GM12864 (cell line): ENCODE measurements around the gene SYNPO2.

Experiments
- DNase-seq: peaks from one replicate; pipeline ENCODE4 v3.0.0-alpha.2; 2011; ENCODE audit warnings: low read depth
- H3K4me3 ChIP-seq: 2 replicates; pipeline ENCODE4 v1.5.1; 2011; ENCODE audit warnings: mild to moderate bottlenecking, low read depth, low read length, control low read depth
- TF ChIP-seq, protein P1 (sequence below): IDR thresholded peaks from 2 replicates; pipeline ENCODE4 v1.5.1; 2011; ENCODE audit warnings: low read depth, mild to moderate bottlenecking, moderate library complexity, low read length, control low read depth, inconsistent platforms; ENCODE audit errors: missing control alignments

The SYNPO2 gene

DNA sequence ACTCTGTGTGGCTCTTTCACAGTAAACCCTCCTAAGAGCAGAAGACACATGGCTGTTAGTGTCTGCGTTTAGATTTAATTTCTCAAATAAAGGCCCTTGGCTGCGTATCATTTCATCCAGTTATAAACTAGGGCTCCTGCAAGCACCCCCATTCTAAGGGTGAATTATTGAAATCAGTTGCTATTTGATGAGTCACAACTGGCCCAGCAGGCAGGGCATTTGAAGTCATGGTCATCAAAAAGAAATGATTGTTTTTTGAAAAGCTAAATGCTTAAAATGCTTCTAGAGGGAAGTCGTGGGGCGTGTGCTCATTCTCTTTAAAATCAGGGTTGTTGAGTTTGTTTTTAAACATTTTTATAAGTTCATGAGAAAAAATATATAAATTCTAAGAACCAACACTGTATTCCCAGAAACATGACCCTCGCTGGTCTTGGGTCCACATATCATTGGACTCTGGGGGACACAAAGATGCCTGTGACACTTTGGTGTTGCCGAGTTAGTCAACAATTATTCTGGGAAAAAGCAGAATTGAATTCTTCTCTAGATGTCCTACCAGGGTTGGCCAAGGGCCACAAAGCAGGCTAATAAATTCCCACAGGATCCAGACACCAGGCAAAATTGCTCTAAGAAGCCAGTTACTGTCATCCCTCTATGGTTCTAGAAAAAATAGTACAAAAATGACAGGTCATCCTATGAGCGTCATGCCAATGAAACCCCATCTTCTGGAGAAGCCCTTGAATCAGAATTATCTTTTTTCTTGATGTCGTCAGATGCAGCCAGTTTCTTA, 147.5 kb downstream of the SYNPO2 start:
- no peak overlapping the region for H3K4me3 ChIP-seq
- TF ChIP-seq, protein P1, sequence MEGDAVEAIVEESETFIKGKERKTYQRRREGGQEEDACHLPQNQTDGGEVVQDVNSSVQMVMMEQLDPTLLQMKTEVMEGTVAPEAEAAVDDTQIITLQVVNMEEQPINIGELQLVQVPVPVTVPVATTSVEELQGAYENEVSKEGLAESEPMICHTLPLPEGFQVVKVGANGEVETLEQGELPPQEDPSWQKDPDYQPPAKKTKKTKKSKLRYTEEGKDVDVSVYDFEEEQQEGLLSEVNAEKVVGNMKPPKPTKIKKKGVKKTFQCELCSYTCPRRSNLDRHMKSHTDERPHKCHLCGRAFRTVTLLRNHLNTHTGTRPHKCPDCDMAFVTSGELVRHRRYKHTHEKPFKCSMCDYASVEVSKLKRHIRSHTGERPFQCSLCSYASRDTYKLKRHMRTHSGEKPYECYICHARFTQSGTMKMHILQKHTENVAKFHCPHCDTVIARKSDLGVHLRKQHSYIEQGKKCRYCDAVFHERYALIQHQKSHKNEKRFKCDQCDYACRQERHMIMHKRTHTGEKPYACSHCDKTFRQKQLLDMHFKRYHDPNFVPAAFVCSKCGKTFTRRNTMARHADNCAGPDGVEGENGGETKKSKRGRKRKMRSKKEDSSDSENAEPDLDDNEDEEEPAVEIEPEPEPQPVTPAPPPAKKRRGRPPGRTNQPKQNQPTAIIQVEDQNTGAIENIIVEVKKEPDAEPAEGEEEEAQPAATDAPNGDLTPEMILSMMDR, result no peak
- DNase-seq, result no peak

DNA sequence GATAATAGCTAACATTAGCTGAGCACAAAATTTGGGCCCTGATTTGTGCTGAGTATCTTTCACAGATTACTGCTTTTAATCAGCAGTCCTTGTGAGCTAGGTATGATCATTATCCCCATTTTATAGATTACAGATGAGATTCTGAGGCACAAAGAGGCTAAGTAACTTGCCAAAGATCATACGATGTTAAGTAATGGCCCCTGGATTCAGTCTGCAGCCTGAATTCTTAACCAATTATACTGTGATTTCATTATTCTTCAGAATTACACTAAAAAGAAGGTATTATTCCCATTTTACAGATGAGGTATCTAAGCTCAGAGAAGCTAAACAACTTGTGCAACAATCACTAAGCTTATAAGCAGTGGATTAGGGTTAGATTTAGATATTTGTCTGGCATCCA, 149.1 kb downstream of the SYNPO2 start:
- TF ChIP-seq, protein P1, result no peak
- no peak for DNase-seq

DNA sequence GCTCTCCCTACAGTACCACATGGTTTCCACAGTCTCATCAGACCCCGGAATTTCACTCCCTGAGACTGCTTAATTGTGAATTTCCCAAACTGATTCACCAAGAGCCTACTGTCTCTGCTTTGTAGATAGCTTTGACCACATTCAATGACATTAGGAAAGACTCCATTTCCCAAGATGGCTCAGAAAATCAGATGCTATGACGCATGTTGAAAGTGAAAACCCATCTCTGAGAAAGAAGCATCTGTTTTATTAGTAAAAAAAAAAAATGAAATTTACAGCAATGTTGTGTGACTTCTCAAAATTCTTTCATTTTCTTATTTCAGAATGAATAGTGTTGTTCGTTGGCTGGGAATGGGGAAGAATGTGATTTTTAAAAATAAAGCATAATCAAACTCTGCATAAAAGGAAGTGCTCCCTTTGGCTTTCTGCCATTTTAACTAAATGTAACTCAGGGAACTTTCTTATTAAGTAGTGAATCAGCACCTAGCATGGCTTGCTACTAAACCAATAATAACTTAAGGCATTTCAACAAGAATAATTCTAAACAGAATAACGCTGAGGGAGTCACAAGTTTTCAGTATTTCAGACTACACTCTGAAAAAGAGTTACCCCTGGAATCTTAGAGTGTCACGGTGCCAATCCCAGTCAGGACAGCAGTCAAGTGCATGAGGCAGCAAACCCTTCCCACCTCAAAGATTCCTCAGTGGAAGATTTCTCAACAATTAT, 149.6 kb downstream of the SYNPO2 start:
- DNase-seq, result no peak
- TF ChIP-seq, protein P1, result no peak
- no peak overlapping the region for H3K4me3 ChIP-seq

More for the DNA sequence above, 149.1 kb downstream of the SYNPO2 start:
- no peak overlapping the region for H3K4me3 ChIP-seq

DNA sequence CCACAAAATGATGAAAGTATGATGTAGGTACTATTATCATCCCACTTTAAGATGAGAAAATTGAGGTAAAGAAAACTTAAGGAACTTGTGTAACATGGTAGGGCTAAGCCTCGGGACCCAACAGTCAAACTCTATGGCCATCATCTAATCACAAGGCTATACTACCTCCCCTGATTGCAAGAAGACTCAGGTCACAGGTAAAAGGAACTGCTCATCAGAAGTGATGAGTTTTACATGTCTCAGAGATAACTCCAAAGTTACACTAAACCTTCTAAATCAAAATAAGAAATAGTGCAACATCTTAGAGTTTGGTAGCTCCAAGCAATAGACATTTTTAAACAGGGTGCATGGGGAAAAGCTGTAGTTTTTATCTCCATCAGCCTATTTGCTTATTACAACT, 150.5 kb downstream of the SYNPO2 start:
- TF ChIP-seq, protein P1, result no peak
- H3K4me3 ChIP-seq, result no peak overlapping the region
- DNase-seq, result no peak

DNA sequence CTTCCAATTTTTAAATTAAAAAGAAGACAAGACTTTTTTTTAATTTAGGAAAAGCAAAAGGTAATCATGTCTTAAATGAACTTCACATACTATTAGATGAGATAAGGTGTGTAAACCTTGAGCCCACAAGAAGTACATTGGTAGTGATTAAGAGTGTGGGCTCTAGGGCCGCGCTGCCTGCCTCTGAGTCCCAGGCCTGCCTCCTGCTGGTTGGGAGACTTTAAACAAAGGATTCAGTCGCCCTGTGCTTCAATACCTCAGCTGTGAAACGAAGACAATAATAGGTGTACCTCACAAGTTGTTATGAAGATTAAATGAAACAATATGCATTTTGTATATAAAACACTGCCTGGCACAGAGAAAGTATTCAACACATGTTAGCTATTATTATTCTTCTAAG, 151.1 kb downstream of the SYNPO2 start:
- H3K4me3 ChIP-seq, result no peak overlapping the region
- DNase-seq, result no peak
- TF ChIP-seq, protein P1, result no peak

DNA sequence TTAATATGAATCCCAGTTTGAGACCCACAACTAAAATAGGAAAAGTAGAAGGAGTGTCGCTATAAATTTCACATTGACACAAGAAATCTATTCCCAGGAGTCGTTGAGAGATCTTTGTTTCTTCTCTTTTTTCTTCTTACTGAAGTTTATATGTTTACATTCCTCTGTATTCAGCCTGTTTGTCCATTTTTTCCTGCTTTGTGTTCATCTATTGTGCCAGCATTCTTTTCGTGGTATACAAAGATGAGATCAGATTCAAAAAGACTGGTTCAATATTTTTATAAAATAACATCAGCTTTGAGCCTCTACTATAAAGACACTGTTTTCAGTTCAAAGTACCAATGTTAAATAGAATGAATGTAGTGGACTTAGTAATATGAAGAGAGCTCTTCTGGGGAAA, 151.6 kb downstream of the SYNPO2 start:
- DNase-seq, result no peak
- TF ChIP-seq, protein P1, result no peak
- H3K4me3 ChIP-seq, result no peak overlapping the region

DNA sequence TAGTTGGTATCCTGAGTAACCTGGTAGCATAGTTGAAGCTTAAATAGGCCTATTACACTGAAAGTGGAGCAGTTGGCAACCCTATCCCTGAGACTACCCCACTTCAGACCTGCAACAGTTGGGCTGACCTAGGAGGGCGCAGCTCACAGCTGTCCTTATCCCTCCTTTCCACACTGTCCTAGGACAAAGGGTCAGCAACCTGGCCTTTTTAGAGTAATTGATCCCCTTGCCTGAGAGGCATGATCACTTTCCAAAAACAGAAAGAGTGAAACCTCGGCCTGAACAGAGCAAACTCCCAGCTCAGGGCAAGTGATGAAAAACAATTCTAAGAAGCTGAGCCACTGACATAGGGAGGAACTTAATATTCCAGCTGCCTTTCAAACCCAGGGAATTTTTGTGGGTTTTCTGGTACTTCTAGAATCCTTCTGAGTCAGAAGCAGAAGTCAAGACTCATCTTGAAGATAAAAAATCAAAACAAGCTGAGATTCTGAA, 152.1 kb downstream of the SYNPO2 start:
- no peak overlapping the region for H3K4me3 ChIP-seq
- TF ChIP-seq, protein P1, result no peak
- no peak for DNase-seq
